Keratinocyte (primary cell): Measurements from ENCODE around the gene OLFML1. TPM values are rescaled to one million over a fixed set of nuclear protein-coding genes. Genes with fewer than 3 reads are reported as not detected.

ENCODE experiments used
- DNase-seq: peaks from one replicate; pipeline ENCODE4 v3.0.0-alpha.2; 2011; ENCODE audit warnings: low read depth, missing footprints, low spot score
- FAIRE-seq: peaks from 2 replicates; lab custom pipeline; 2011; peaks lifted over from hg19 to GRCh38; lab: Jason Lieb, UNC
- H2AFZ ChIP-seq: 2 replicates; pipeline ENCODE4 v1.6.0; 2012; ENCODE audit warnings: low read length, control low read depth, inconsistent platforms; ENCODE audit not compliant: control insufficient read depth
- H3K27ac ChIP-seq: 2 replicates; pipeline ENCODE4 v1.5.1; 2011; ENCODE audit warnings: low read length; ENCODE audit not compliant: control insufficient read depth, insufficient read depth
- H3K27me3 ChIP-seq: 3 replicates; pipeline ENCODE4 v1.6.0; 2011; ENCODE audit warnings: low read length; ENCODE audit not compliant: control insufficient read depth, insufficient read depth; ENCODE audit errors: extremely low read depth
- H3K36me3 ChIP-seq, 2 experiments: 2 replicates in 1 of 2; 3 replicates in 1 of 2; pipeline ENCODE4 v1.5.1; 2011; ENCODE audit warnings: low read length in 2 of 2, mild to moderate bottlenecking in 1 of 2; ENCODE audit not compliant: control insufficient read depth in 2 of 2, insufficient read depth in 2 of 2; ENCODE audit errors: extremely low read depth in 1 of 2
- H3K4me1 ChIP-seq: 3 replicates; pipeline ENCODE4 v1.5.1; 2011; ENCODE audit warnings: low read length; ENCODE audit not compliant: control insufficient read depth, insufficient read depth; ENCODE audit errors: extremely low read depth
- H3K4me2 ChIP-seq: 3 replicates; pipeline ENCODE4 v1.6.0; 2011; ENCODE audit warnings: low read depth, low read length; ENCODE audit not compliant: control insufficient read depth, insufficient read depth; ENCODE audit errors: extremely low read depth
- H3K4me3 ChIP-seq, 3 experiments: fragments of 200-600 bp in 1 of 3; sonication (generic) in 1 of 3; 2 replicates in 2 of 3; 3 replicates in 1 of 3; pipeline ENCODE4 v1.5.1; 2011 to 2016; ENCODE audit warnings: low read length in 3 of 3, mild to moderate bottlenecking in 3 of 3, control low read depth in 2 of 3, inconsistent platforms in 1 of 3, low read depth in 1 of 3, mixed read lengths in 1 of 3, mixed run types in 1 of 3, moderate library complexity in 1 of 3; ENCODE audit not compliant: control insufficient read depth in 2 of 3, insufficient read depth in 2 of 3; ENCODE audit errors: extremely low read depth in 1 of 3
- H3K79me2 ChIP-seq: 2 replicates; pipeline ENCODE4 v1.6.0; 2012; ENCODE audit warnings: low read length; ENCODE audit not compliant: control insufficient read depth, insufficient read depth
- H3K9ac ChIP-seq: 3 replicates; pipeline ENCODE4 v1.6.0; 2011; ENCODE audit warnings: low read length; ENCODE audit not compliant: control insufficient read depth, insufficient read depth; ENCODE audit errors: extremely low read depth
- H3K9me1 ChIP-seq: 3 replicates; pipeline ENCODE4 v1.6.0; 2011; ENCODE audit warnings: low read length; ENCODE audit not compliant: control insufficient read depth, insufficient read depth; ENCODE audit errors: extremely low read depth
- H3K9me3 ChIP-seq: 2 replicates; pipeline ENCODE4 v1.5.1; 2012; ENCODE audit warnings: low read depth, low read length; ENCODE audit not compliant: control insufficient read depth
- H4K20me1 ChIP-seq: 3 replicates; pipeline ENCODE4 v1.6.0; 2011; ENCODE audit warnings: low read length; ENCODE audit not compliant: control insufficient read depth, insufficient read depth; ENCODE audit errors: extremely low read depth
- CTCF ChIP-seq, 3 experiments: IDR thresholded peaks in 1 of 3; conservative IDR thresholded peaks in 1 of 3; optimal IDR thresholded peaks in 1 of 3; 2 replicates in 2 of 3; 3 replicates in 1 of 3; pipeline versions ENCODE3 to v1.5.1; 2011; ENCODE audit warnings: low read length in 3 of 3, mild to moderate bottlenecking in 3 of 3, moderate library complexity in 2 of 3, control low read depth in 1 of 3, inconsistent platforms in 1 of 3; ENCODE audit not compliant: insufficient read depth in 2 of 3; ENCODE audit errors: extremely low read depth in 1 of 3
- EZH2 ChIP-seq: IDR thresholded peaks from one replicate; pipeline ENCODE4 v1.6.1; 2012; ENCODE audit warnings: inconsistent platforms, mild to moderate bottlenecking, low read length, moderate library complexity
- dilution Hi-C: fragments of 300-500 bp; cut with MboI; formaldehyde crosslinking; loops from one replicate; pipeline ENCODE4 v1.7.0; 2020; ENCODE audit warnings: low sequenced_read_pairs; ENCODE audit not compliant: extremely low pct_ligation_motif_present
- polyA plus RNA-seq, 5 experiments: library from polyadenylated mRNA; depleted of rRNA in 3 of 5; stranded (reverse) in 3 of 5; stranded (forward) in 1 of 5; unstranded in 1 of 5; fragments of >200 nt; gene quantifications; 1 replicate in 1 of 5; 2 replicates in 3 of 5; 3 replicates in 1 of 5; pipeline versions ENCODE4 v1.2.1 to v1.2.3, GENCODE V29; 2011 to 2012; ENCODE audit warnings: missing spikeins in 2 of 5, low read depth in 1 of 5, low replicate concordance in 1 of 5

OLFML1 gene
- polyA plus RNA-seq, 1 donor (not counting 4 experiments of a cell fraction or from before 2014, with no cell fraction given), result not detected

DNA sequence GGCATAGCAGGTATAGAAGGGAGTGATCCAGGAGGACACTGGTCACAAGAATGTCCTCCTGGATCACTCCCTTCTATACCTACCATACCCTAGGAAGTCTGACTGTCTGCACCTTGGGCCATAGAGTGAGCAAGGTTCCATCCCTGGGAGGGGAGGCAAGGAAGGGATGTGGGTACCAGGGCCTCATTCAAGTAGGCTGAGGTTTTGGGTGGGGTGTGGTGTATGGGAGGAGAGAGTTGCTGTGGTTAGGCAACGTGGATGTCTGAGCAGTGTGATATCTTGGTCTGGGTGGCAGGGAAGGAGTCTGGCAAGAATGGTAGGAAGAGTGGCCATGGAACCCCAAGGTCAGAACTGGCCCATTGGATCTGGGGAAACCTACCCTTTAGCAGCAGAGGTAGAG lies 41.7 kb downstream of the OLFML1 start:
- no peak overlapping the region for H2AFZ ChIP-seq
- no peaks in the 10 kb centered on the region for H4K20me1 ChIP-seq
- H3K36me3 ChIP-seq, result no peaks in the 10 kb centered on the region
- H3K9me1 ChIP-seq, result no peaks in the 10 kb centered on the region
- H3K9ac ChIP-seq, result no peak overlapping the region
- H3K4me3 ChIP-seq, result no peak overlapping the region
- H3K27ac ChIP-seq, result no peak overlapping the region
- DNase-seq (no peak), FAIRE-seq (no peak)
- dilution Hi-C loops, result no loop called here
- H3K9me3 ChIP-seq, result no peaks in the 10 kb centered on the region
- no peaks in the 10 kb centered on the region for H3K79me2 ChIP-seq
- H3K27me3 ChIP-seq, result no peaks in the 10 kb centered on the region
- TF ChIP-seq EZH2, result no peak
- TF ChIP-seq CTCF (optimal IDR thresholded peaks at IDR 0.05 in 1 of 3, IDR thresholded peaks at IDR 0.05 in 1 of 3, conservative IDR thresholded peaks at IDR 0.05 in 1 of 3; ENCODE audit: extremely low read depth in 1 of 3, insufficient read depth in 2 of 3, low read length in 3 of 3), result no peak
- no peak overlapping the region for H3K4me2 ChIP-seq
- peaks cover 8% of the 10 kb centered on the region for H3K4me1 ChIP-seq

- Histone ChIP-seq H2AFZ (no peak overlapping the region), H3K4me1 (peaks cover 8% of the 10 kb centered on the region), H3K9me3 (no peaks in the 10 kb centered on the region), H3K9me1 (no peaks in the 10 kb centered on the region), H3K27ac (no peak overlapping the region), H3K4me2 (no peak overlapping the region), H3K9ac (no peak overlapping the region), H3K27me3 (no peaks in the 10 kb centered on the region), H3K36me3 (no peaks in the 10 kb centered on the region), H3K79me2 (no peaks in the 10 kb centered on the region), H3K4me3 (no peak overlapping the region), H4K20me1 (no peaks in the 10 kb centered on the region)
- dilution Hi-C loops, result no loop called here
- TF ChIP-seq EZH2 (no peak), CTCF (optimal IDR thresholded peaks at IDR 0.05 in 1 of 3, IDR thresholded peaks at IDR 0.05 in 1 of 3, conservative IDR thresholded peaks at IDR 0.05 in 1 of 3; ENCODE audit: extremely low read depth in 1 of 3, insufficient read depth in 2 of 3, low read length in 3 of 3) (no peak)
- DNase-seq, result no peak
- FAIRE-seq, result no peak
Observed at GRCh38 chr11:7528514-7529049, 43.3 kb downstream of the OLFML1 start.
